Panc1 (cell line): ENCODE measurements around the gene STPG4.

Experiments used
- CTCF ChIP-seq: fragments of 450-650 bp; IDR thresholded peaks from 2 replicates; pipeline ENCODE4 v1.5.1; 2017; ENCODE audit warnings: mild to moderate bottlenecking
- REST ChIP-seq, 2 experiments: IDR thresholded peaks; 2 replicates each; pipeline ENCODE4 v1.6.1; 2011 to 2012; ENCODE audit warnings: low read depth in 2 of 2, control low read depth in 1 of 2, low read length in 1 of 2, mild to moderate bottlenecking in 1 of 2, moderate library complexity in 1 of 2; ENCODE audit not compliant: insufficient read depth in 1 of 2

GRCh38 chr2:47086571-47086970 is 68.5 kb downstream of the STPG4 start:
- TF ChIP-seq REST (IDR thresholded peaks at IDR 0.05; ENCODE audit: insufficient read depth in 1 of 2, low read depth in 2 of 2, low read length in 1 of 2) (no peak), CTCF (no peak)
